NCI-H2107 treated with DMSO at 0.1 percent for 48 hours (cell line): ENCODE measurements around the gene BRD9.
"Not testable (repeated sequence)": the region's sequence is repeated elsewhere in the genome, so short reads cannot be mapped to it uniquely, and the experiment has no call there.

ENCODE experiments used
- DNase-seq: peaks from one replicate; lab custom pipeline; 2025; ENCODE audit not compliant: unreplicated experiment; lab: John Stamatoyannopoulos, UW

BRD9 gene

DNA sequence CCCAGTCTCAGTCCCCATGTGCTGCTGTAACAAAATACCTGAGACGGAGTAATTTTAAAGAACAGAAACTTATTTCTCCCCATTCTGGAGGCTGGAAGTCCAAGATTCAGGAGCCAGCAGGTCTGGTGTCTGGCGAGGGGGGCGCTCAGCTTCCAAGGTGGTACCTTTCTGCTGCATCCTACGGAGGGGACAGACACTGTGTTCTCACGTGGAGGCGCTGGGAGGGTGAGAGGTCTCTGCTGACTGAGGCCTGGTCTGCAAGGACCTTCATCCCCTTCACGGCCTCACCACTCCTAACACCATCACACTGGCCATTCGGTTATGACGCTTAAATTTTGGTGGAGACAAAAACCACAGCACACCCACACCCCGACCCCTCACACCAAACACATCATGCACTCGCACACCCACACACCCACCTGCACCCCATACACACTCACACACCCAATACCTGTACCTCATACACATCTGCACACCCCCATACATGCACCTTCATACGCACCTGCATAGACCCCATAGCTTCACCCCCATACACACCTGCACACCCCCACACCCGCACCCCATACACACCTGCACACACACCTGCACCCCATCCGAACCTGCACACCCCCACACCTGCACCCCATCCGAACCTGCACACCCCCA lies 32.0 kb downstream of the BRD9 start:
- DNase-seq: no peak

GRCh38 chr5:859798-860296 lies 32.8 kb downstream of the BRD9 start:
- DNase-seq: no peak

- no peak for DNase-seq
Measured at GRCh38 chr5:859391-859790, 33.2 kb downstream of the BRD9 start.

DNA sequence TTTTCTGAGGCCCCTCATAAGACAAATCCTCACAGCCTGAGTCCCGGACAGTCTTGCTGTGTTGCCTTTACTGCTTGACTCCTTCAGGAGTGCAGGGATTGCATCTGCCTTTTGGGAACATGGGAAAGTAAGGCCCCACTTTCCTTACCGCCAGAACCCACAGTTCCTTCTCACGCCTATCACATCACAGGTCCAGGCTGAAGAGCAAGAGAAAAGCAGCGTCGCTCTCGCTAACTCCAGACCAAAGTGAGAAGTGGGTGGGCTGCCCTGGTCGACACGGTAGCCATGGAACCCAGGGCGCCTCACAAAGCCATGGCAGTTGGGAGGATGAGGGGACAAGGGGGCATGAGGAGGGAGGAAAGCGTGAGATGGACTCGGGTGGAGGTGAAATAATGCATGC lies 33.9 kb downstream of the BRD9 start:
- DNase-seq: no peak

GRCh38 chr5:856531-857425 lies 35.8 kb downstream of the BRD9 start:
- DNase-seq: no peak

DNA sequence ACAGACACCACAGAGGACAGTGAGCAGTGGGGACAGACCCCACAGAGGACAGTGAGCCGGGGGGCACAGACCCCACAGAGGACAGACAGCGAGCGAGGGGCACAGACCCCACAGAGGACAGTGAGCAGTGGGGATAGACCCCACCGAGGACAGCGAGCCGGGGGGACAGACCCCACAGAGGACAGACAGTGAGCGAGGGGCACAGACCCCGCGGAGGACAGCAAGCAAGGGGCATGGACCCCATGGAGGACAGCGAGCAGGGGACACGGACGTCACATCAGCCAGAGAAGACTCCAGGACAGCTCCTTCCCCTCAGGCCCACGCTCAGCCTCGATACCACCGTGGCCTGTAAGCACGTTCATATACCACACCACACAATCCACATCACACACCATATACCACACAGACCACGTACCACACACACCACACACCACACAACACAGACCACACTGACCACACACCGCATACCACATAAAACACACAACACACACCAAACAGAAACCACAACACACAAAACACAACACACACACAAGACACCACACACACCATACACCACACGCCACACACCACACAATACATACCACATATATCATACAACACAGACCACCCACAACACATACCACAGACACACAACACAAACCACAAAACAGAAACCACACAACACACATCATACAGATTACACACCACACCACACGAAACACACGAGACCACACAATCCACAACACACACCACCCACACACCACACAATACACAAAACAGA lies 36.6 kb downstream of the BRD9 start:
- DNase-seq: no peak

GRCh38 chr5:854966-855743 lies 37.4 kb downstream of the BRD9 start:
- no peak for DNase-seq

- no peak for DNase-seq
Measured at GRCh38 chr5:854217-854616, 38.4 kb downstream of the BRD9 start.

GRCh38 chr5:853416-854090 lies 39.0 kb downstream of the BRD9 start:
- not testable (repeated sequence) for DNase-seq

DNA sequence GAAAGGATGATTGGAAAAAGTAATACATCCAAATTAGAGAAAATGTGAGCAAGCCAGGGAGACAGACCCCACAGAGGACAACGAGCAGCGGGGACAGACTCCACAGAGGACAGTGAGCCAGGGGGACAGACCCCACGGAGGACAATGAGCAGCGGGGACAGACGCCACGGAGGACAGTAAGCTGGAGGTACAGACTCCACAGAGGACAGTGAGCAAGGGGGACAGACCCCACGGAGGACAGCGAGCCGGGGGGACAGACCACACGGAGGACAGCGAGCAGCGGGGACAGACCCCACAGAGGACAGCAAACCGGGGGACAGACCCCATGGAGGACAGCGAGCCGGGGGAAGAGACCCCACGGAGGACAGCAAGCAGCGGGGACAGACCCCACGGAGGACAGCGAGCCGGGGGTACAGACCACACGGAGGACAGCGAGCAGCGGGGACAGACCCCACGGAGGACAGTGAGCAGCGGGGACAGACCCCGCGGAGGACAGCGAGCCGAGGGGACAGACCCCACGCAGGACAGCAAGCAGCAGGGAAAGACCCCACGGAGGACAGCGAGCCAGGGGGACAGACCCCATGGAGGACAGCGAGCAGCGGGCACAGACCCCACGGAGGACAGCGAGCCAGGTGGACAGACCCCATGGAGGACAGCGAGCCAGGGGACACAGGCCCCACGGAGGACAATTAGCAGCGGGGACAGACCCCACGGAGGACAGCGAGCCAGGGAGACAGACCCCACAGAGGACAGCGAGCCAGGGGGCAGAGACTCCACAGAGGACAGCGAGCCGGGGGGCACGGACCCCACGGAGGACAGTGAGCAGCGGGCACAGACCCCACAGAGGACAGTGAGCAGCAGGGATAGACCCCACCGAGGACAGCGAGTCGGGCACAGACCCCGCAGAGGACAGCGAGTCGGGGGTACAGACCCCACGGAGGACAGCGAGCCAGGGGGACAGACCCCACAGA lies 39.9 kb downstream of the BRD9 start:
- no peak for DNase-seq

- DNase-seq: no peak
Measured at GRCh38 chr5:852018-852417, 40.6 kb downstream of the BRD9 start.

DNA sequence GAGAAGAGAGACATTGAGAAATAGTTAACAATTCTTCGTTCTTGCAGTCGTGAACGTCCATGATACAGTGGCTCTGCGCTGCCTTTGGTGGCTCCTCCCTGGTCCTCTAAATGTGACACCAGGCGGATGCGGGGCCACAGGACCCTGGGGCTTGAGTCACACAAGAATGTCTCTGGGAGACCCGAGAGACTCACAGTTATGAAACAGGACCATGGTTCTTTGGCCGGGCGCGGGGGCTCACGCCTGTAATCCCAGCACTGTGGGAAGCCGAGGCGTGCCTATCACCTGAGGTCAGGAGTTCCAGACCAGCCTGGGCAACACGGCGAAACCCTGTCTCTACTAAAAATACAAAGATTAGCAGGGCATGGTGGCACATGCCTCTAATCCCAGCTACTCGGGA lies 41.0 kb downstream of the BRD9 start:
- no peak for DNase-seq

- no peak for DNase-seq
Measured at GRCh38 chr5:851076-851475, 41.5 kb downstream of the BRD9 start.

- no peak for DNase-seq
Measured at GRCh38 chr5:850511-851006, 42.0 kb downstream of the BRD9 start, which contains the start of gene ZDHHC11. ZDHHC11 (minus strand) TSS chr5:850986; CDS start chr5:850602, 384 bp downstream.

- DNase-seq: no peak
Measured at GRCh38 chr5:849651-850301, 42.8 kb downstream of the BRD9 start.

DNA sequence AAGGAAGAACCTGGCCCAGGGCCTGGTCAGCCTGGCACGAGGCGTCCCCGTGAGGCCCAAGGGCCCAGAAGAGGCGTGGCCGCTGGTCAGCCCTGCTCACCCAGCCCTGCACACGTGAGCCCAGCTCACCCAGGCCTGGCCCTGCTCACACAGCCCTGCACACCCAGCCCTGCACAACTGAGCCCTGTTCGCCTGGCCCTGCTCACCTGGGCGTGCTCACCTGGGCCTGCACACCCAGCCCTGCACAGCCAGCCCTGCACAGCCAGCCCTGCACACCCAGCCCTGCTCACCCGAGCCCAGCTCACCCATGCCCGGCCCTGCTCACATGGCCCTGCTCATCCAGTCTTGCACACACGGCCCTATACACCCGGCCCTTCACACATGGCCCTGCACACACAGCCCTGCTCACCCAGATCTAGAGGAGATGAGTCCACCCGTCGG lies 43.9 kb downstream of the BRD9 start:
- no peak for DNase-seq

DNA sequence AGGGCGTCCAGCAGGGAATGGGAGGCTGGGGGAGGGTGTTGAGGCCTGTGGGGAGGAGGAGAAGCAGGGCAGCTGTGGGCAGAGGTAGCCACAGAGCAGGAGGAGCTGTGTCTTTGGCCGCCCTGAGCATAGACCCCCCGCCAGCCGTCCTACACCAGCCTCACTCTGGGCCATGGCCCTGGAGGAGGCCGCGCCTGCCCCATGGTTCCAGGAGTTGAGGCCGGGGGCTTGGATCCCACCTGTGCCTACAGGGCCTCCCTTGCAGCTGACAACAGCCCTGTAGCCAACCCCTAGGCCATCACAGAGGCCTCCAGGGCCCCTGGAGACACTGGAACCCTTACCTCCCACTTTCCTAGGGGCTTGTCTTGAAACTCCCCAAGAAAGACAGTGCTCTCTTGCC lies 44.9 kb downstream of the BRD9 start:
- not testable (repeated sequence) for DNase-seq

DNA sequence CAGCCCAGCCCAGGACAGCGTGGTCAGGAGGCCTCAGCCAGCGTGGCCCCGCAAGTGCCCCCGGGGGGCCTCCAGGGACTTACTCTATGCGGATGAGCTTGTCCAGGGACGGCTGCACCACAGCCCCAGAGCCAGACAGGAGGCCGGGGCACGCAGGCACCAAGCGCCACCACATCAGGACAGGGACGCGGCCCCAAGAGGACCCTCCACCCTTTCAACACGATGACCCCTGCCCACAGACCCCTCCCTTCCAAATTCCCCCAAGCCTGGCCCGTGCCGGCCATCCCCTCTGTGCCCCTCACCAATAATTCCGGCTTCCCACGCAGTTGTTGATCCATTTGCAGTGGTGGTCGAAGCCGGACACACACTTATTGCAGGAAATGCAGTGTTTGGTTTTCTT lies 45.4 kb downstream of the BRD9 start:
- not testable (repeated sequence) for DNase-seq
